Neural cell (in vitro differentiated cells): ENCODE data around the gene EPHA6. TPM values are rescaled to one million over a fixed set of nuclear protein-coding genes. Genes with fewer than 3 reads are reported as not detected.

Experiments used
- H2AFZ ChIP-seq: fragments of 200-600, 300-800 bp; sonication (generic), shearing (Covaris generic); 2 replicates; pipeline ENCODE4 v1.6.0; 2014; ENCODE audit warnings: low read depth, mild to moderate bottlenecking, antibody characterized with exemption, low read length, moderate library complexity
- H3F3A ChIP-seq: fragments of 200-600 bp; shearing (Covaris generic); 2 replicates; pipeline ENCODE4 v1.6.1; 2016; ENCODE audit warnings: mild to moderate bottlenecking, moderate library complexity, mixed read lengths, antibody characterized with exemption, low read length; ENCODE audit not compliant: insufficient read depth, poor library complexity, severe bottlenecking
- H3K27ac ChIP-seq: fragments of 200-600, 300-800 bp; sonication (generic), shearing (Covaris generic); 2 replicates; pipeline ENCODE4 v1.5.1; 2014; ENCODE audit warnings: mild to moderate bottlenecking, low read length, moderate library complexity
- H3K27me3 ChIP-seq: fragments of 300-800, 200-600 bp; sonication (generic), shearing (Covaris generic); 2 replicates; pipeline ENCODE4 v1.6.0; 2014; ENCODE audit warnings: mild to moderate bottlenecking, low read depth, low read length, moderate library complexity; ENCODE audit not compliant: insufficient read depth
- H3K36me3 ChIP-seq: fragments of 300-800, 200-600 bp; sonication (generic), shearing (Covaris generic); 2 replicates; pipeline ENCODE4 v1.5.1; 2014; ENCODE audit warnings: mild to moderate bottlenecking, antibody characterized with exemption, low read length, moderate library complexity; ENCODE audit not compliant: insufficient read depth
- H3K4me2 ChIP-seq: fragments of 300-800, 200-600 bp; sonication (generic), shearing (Covaris generic); 2 replicates; pipeline ENCODE4 v1.6.0; 2014; ENCODE audit warnings: mild to moderate bottlenecking, low read length
- H3K4me3 ChIP-seq: fragments of 300-800, 200-600 bp; sonication (generic), shearing (Covaris generic); 2 replicates; pipeline ENCODE4 v1.5.1; 2014; ENCODE audit warnings: mild to moderate bottlenecking, low read length, moderate library complexity
- H3K79me2 ChIP-seq: fragments of 200-600 bp; shearing (Covaris generic); replicated peaks from 2 replicates; pipeline ENCODE4 v1.6.0; 2014; ENCODE audit warnings: mild to moderate bottlenecking, low read length, moderate library complexity; ENCODE audit not compliant: insufficient read depth
- H3K9ac ChIP-seq: fragments of 300-800, 200-600 bp; sonication (generic), shearing (Covaris generic); 2 replicates; pipeline ENCODE4 v1.6.1; 2016; ENCODE audit warnings: mild to moderate bottlenecking, low read length, mixed read lengths
- H3K9me2 ChIP-seq: fragments of 200-600 bp; shearing (Covaris generic); 2 replicates; pipeline ENCODE4 v1.6.1; 2016; ENCODE audit warnings: mild to moderate bottlenecking, low read length, mixed read lengths; ENCODE audit not compliant: insufficient read depth
- H3K9me3 ChIP-seq: fragments of 200-600, 300-800 bp; sonication (generic), shearing (Covaris generic); 2 replicates; pipeline ENCODE4 v1.6.1; 2016; ENCODE audit warnings: mild to moderate bottlenecking, mixed run types, low read length, moderate library complexity, mixed read lengths
- H4K20me1 ChIP-seq: fragments of 200-600 bp; shearing (Covaris generic); 2 replicates; pipeline ENCODE4 v1.6.1; 2016; ENCODE audit warnings: mild to moderate bottlenecking, mixed run types; ENCODE audit not compliant: insufficient read depth
- EP300 ChIP-seq: fragments of 450-650 bp; conservative IDR thresholded peaks from 2 replicates; pipeline ENCODE4 v1.6.1; 2014; ENCODE audit warnings: antibody characterized with exemption, mild to moderate bottlenecking, moderate library complexity; ENCODE audit not compliant: poor library complexity, severe bottlenecking
- EZH2 ChIP-seq: fragments of 200-600, 300-800 bp; shearing (Covaris generic), sonication (generic); IDR thresholded peaks from 2 replicates; pipeline ENCODE4 v1.6.1; 2014; ENCODE audit warnings: antibody characterized with exemption, low read length, borderline replicate concordance, mild to moderate bottlenecking; ENCODE audit not compliant: insufficient read depth, poor library complexity, severe bottlenecking
- MXI1 ChIP-seq: fragments of 450-650 bp; conservative IDR thresholded peaks from 2 replicates; pipeline ENCODE4 v1.6.1; 2014; ENCODE audit warnings: antibody characterized with exemption, mild to moderate bottlenecking; ENCODE audit not compliant: poor library complexity, severe bottlenecking
- POLR2AphosphoS5 ChIP-seq: IDR thresholded peaks from 2 replicates; pipeline ENCODE4 v1.6.1; 2012
- RAD21 ChIP-seq: fragments of 450-650 bp; conservative IDR thresholded peaks from 2 replicates; pipeline ENCODE4 v1.6.1; 2014; ENCODE audit warnings: antibody characterized with exemption, mild to moderate bottlenecking, moderate library complexity
- SMC3 ChIP-seq: fragments of 450-650 bp; conservative IDR thresholded peaks from 2 replicates; pipeline ENCODE4 v1.6.1; 2014; ENCODE audit warnings: antibody characterized with exemption, mild to moderate bottlenecking, moderate library complexity; ENCODE audit not compliant: poor library complexity
- TAF1 ChIP-seq: IDR thresholded peaks from 2 replicates; pipeline ENCODE4 v1.6.1; 2012; ENCODE audit warnings: low read depth
- polyA plus RNA-seq: library from polyadenylated mRNA; depleted of rRNA; stranded (reverse); fragments of >200 nt; gene quantifications from 2 replicates; pipeline ENCODE4 v1.2.3, GENCODE V29; 2014
- TF ChIP-seq, protein P1 (sequence below): IDR thresholded peaks from 2 replicates; pipeline ENCODE4 v1.6.1; 2012; ENCODE audit warnings: borderline replicate concordance
- TF ChIP-seq, protein P2 (sequence below): fragments of 450-650 bp; IDR thresholded peaks from 2 replicates; pipeline ENCODE4 v1.5.1; 2014; ENCODE audit warnings: antibody characterized with exemption, mild to moderate bottlenecking, moderate library complexity; ENCODE audit not compliant: poor library complexity, severe bottlenecking

Gene EPHA6
- polyA plus RNA-seq, 1 donor from 2014 or later, result 0.56 TPM

- H3K9me3 ChIP-seq, result no peaks in the 10 kb centered on the region
- no peak overlapping the region for H3K9ac ChIP-seq
- no peaks in the 10 kb centered on the region for H3K27me3 ChIP-seq
These were observed 38.5 kb downstream of the EPHA6 start for GRCh38 chr3:96852849-96853248.

DNA sequence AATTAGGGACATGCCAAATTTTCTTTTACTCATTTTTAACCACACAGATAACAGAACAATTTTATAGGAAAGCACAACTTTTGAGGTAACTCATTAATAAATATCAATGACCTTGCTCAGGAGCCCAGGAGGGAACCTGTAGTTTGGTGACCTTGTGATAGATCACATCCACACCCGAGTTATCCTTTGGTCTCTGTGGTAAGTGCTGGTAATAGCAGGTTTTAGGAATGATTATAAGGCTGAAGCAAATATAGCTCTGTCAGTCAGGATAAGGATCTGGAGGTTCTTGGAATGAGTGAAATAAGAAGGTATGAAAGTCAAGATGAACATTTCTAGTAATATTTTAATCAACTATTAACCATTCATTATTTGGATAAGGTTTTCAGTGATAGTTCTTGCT is 46.5 kb downstream of the EPHA6 start:
- H3K27me3 ChIP-seq, result no peaks in the 10 kb centered on the region
- TF ChIP-seq SMC3, result no peak
- peak; percentile 65 for TF ChIP-seq POLR2AphosphoS5
- TF ChIP-seq, protein P1, sequence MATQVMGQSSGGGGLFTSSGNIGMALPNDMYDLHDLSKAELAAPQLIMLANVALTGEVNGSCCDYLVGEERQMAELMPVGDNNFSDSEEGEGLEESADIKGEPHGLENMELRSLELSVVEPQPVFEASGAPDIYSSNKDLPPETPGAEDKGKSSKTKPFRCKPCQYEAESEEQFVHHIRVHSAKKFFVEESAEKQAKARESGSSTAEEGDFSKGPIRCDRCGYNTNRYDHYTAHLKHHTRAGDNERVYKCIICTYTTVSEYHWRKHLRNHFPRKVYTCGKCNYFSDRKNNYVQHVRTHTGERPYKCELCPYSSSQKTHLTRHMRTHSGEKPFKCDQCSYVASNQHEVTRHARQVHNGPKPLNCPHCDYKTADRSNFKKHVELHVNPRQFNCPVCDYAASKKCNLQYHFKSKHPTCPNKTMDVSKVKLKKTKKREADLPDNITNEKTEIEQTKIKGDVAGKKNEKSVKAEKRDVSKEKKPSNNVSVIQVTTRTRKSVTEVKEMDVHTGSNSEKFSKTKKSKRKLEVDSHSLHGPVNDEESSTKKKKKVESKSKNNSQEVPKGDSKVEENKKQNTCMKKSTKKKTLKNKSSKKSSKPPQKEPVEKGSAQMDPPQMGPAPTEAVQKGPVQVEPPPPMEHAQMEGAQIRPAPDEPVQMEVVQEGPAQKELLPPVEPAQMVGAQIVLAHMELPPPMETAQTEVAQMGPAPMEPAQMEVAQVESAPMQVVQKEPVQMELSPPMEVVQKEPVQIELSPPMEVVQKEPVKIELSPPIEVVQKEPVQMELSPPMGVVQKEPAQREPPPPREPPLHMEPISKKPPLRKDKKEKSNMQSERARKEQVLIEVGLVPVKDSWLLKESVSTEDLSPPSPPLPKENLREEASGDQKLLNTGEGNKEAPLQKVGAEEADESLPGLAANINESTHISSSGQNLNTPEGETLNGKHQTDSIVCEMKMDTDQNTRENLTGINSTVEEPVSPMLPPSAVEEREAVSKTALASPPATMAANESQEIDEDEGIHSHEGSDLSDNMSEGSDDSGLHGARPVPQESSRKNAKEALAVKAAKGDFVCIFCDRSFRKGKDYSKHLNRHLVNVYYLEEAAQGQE, result no peak
- TF ChIP-seq EP300, result no peak
- no peak for TF ChIP-seq RAD21
- no peaks in the 10 kb centered on the region for H3K79me2 ChIP-seq
- H3K27ac ChIP-seq, result no peak overlapping the region
- no peaks in the 10 kb centered on the region for H4K20me1 ChIP-seq
- no peaks in the 10 kb centered on the region for H3K36me3 ChIP-seq
- H3K4me2 ChIP-seq, result no peak overlapping the region
- no peak overlapping the region for H3K4me3 ChIP-seq
- H3K9me2 ChIP-seq, result no peaks in the 10 kb centered on the region
- H3K9me3 ChIP-seq, result no peaks in the 10 kb centered on the region
- H3K9ac ChIP-seq, result no peak overlapping the region
- H2AFZ ChIP-seq, result no peak overlapping the region
- H3F3A ChIP-seq, result no peaks in the 10 kb centered on the region

More at GRCh38 chr3:96852849-96853248, 38.5 kb downstream of the EPHA6 start:
- Histone ChIP-seq H3K79me2 (no peaks in the 10 kb centered on the region), H4K20me1 (no peaks in the 10 kb centered on the region), H3K4me3 (no peak overlapping the region), H3K36me3 (no peaks in the 10 kb centered on the region), H3F3A (no peaks in the 10 kb centered on the region), H3K9me2 (no peaks in the 10 kb centered on the region), H3K27ac (no peak overlapping the region), H3K4me2 (no peak overlapping the region), H2AFZ (no peak overlapping the region)
- TF ChIP-seq RAD21 (no peak), TAF1 (no peak), EP300 (no peak), EZH2 (no peak), MXI1 (no peak), POLR2AphosphoS5 (no peak), SMC3 (no peak)
- TF ChIP-seq, protein P1, result no peak
- TF ChIP-seq, protein P2, sequence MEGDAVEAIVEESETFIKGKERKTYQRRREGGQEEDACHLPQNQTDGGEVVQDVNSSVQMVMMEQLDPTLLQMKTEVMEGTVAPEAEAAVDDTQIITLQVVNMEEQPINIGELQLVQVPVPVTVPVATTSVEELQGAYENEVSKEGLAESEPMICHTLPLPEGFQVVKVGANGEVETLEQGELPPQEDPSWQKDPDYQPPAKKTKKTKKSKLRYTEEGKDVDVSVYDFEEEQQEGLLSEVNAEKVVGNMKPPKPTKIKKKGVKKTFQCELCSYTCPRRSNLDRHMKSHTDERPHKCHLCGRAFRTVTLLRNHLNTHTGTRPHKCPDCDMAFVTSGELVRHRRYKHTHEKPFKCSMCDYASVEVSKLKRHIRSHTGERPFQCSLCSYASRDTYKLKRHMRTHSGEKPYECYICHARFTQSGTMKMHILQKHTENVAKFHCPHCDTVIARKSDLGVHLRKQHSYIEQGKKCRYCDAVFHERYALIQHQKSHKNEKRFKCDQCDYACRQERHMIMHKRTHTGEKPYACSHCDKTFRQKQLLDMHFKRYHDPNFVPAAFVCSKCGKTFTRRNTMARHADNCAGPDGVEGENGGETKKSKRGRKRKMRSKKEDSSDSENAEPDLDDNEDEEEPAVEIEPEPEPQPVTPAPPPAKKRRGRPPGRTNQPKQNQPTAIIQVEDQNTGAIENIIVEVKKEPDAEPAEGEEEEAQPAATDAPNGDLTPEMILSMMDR, result no peak
